Daoy (cell line): ENCODE measurements around the gene CWC27. TPM values are rescaled to one million over a fixed set of nuclear protein-coding genes. Genes with fewer than 3 reads are reported as not detected.
"Not testable (repeated sequence)": the region's sequence is repeated elsewhere in the genome, so short reads cannot be mapped to it uniquely, and the experiment has no call there.

ENCODE experiments used
- DNase-seq: peaks from one replicate; pipeline ENCODE4 v3.0.0-alpha.2; 2015; ENCODE audit warnings: low read depth
- total RNA-seq: library from RNA; depleted of rRNA; stranded (reverse); fragments of >200 nt; shearing (Covaris generic); gene quantifications from 2 replicates; pipeline ENCODE4 v1.2.3, GENCODE V29; 2014

Gene CWC27
- total RNA-seq, 1 experiment from 2014 or later: 21.6 TPM

- no peak for DNase-seq
Measured at GRCh38 chr5:64786372-64786771, 17.6 kb downstream of the CWC27 start.

GRCh38 chr5:64788156-64788555 lies 19.4 kb downstream of the CWC27 start:
- DNase-seq: no peak

GRCh38 chr5:64789457-64789856 lies 20.7 kb downstream of the CWC27 start:
- DNase-seq: no peak

GRCh38 chr5:64790210-64790609 lies 21.5 kb downstream of the CWC27 start:
- DNase-seq: no peak

- DNase-seq: no peak
Measured at GRCh38 chr5:64792469-64792868, 23.7 kb downstream of the CWC27 start.

GRCh38 chr5:64794053-64794770 lies 25.5 kb downstream of the CWC27 start:
- DNase-seq: no peak

DNA sequence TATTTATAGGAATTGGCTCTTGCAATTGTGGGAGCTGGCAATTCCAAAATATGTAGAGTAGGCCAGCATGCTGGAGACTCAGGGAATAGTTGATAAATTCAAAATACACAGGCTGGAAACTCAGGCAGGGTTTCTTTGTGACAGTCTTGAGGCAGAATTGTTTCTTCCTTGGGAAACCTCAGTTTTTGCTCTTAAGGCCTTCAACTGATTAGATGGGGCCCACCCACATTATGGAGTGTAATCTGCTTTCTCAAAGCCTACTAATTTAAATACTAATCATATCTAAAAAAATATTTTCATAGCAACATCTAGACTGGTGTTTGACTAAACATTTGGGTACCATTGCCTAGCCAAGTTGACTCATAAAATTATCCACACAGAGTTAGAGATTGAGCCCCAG lies 27.6 kb downstream of the CWC27 start:
- DNase-seq: no peak

GRCh38 chr5:64800926-64801325 lies 32.2 kb downstream of the CWC27 start:
- DNase-seq: no peak

DNA sequence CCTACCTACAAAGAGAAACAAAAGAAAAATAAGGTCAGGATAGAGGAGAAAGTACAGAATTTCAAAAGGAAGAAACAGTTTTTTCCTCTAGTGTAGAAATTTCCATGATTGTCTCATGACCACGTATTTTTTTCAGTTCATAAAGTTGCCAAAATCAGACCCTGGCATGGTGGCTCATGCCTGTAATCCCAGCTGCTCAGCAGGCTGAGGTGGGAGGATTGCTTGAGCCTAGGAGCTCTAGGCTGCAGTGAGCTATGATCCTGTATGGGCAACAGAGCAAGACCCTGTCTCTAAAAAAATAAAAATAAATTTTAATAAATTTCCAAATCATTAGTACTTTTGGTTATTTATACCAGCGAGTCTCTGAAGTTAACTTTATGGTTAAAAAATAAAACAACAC lies 37.8 kb downstream of the CWC27 start:
- DNase-seq: no peak

GRCh38 chr5:64807520-64807919 lies 38.8 kb downstream of the CWC27 start:
- DNase-seq: peak; percentile 49

GRCh38 chr5:64811050-64811640 lies 42.4 kb downstream of the CWC27 start:
- peak; percentile 35 for DNase-seq

DNA sequence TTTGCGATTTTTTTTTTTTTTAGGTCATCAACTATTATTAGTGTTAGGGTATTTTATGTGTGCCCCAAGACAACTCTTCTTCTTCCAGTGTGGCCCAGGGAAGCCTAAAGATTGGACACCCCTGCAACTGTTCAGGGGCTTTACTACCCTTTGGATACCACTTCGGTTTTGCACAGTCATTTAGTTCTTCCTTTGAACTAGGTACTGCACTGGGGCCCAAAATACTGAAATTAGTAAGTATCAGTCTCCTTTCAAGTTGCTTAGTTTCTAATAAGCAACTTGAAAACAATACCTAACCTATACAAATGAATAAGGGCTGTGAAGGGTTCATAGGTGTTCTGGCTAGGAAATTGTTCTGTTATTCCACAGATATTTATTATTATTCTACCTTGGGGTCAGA lies 45.3 kb downstream of the CWC27 start:
- DNase-seq: no peak

GRCh38 chr5:64818245-64818644 lies 49.5 kb downstream of the CWC27 start:
- DNase-seq: no peak

DNA sequence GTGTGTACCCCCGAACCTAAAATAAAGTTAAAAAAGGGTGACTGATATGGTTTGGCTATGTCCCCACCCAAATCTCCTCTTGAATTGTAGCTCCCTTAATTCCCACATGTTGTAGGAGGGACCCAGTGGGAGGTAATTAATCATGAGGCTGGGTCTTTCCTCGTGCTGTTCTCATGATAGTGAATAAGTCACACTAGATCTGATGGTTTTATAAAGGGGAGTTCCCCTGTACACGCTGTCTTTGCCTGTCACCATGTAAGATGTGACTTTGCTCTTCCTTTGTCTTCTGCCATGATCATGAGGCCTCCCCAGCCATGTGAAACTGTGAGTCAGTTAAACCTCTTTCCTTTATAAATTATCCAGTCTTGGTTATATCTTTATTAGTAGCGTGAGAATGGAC lies 50.6 kb downstream of the CWC27 start:
- not testable (repeated sequence) for DNase-seq

GRCh38 chr5:64822320-64822719 lies 53.6 kb downstream of the CWC27 start:
- DNase-seq: no peak

DNA sequence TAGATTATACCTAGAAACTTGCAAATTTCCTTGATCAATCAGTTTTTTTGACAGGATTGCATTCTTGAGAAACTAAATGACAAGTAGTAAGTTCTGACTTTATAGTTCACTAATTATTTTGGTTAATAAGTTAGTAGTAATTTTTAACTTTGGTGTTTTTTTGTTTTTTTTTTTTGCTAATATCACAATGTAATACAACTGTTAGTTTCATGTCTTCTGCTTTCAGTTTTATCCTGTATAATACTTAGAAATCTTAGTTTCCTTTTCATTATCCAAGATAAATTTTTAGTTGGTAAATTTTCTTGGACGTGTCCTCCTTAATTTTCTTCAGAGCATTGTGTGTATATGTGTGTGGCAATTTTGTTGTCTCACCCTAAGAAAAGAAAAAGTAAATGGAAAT lies 57.8 kb downstream of the CWC27 start:
- DNase-seq: no peak

DNA sequence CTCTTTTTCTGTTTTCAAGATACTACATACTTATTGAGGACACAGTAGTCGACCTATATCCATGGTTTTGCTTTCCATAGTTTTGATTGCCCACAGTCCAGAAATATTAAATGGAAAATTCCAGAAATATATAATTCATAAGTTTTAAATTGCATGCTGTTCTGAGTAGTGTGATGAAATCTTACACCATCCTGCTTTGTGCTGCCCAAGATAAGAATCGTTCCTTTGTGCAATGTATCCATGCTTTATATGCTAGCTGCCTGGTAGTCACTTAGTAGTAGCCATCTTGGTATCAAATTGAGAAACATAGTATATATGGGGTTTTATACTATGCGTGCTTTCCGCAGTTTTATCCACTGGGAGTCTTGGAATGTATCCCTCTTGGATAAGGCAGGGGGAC lies 59.0 kb downstream of the CWC27 start:
- no peak for DNase-seq

GRCh38 chr5:64830650-64831049 lies 61.9 kb downstream of the CWC27 start:
- not testable (repeated sequence) for DNase-seq

DNA sequence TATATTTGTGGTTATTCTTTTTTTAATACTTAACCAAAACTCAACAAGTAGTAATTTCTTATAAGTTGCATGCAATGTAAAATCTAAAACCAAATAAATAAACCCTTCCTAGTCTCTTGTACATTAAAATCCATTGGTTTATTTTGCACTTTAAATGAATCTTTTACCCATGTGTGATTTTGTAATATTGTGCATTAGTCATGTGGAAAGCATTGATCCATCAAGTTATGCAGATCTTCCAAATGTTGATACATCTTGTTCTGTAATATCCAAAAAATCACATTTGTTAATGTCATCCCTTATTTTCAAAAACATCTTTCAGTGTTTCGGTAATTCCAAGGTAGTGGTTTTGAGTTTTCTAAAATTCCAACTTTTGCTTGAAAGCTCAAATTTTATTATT lies 63.3 kb downstream of the CWC27 start:
- no peak for DNase-seq

- DNase-seq: no peak
Measured at GRCh38 chr5:64834037-64834436, 65.3 kb downstream of the CWC27 start.

- DNase-seq: no peak
Measured at GRCh38 chr5:64834611-64835010, 65.9 kb downstream of the CWC27 start.

GRCh38 chr5:64835266-64835665 lies 66.5 kb downstream of the CWC27 start:
- no peak for DNase-seq

DNA sequence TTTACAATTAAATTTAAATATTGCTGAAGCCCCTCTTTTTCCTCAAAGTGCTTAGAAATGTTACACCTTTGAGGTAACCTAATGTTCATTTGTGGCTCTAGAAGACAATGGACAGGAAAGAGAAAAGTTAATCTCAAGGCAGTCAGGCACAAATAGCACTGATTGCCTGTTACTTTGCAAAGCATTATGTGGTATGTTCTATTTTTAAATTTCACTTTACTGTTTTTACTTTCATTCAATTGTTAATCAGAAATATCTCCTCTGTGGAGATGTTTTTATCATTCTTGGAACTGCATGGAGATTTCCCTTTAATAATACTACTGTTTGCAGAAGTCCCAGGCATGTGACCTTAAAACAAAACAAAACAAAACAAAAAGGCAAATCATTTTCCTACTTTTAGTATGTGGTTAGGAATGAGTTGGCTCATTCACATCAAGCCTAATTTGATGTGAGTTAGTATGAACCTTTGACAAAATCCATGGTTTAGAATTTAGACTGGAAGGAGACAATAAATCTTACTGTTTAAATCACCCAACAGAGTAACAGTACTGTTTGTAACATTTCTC lies 67.5 kb downstream of the CWC27 start:
- DNase-seq: no peak
